Hypothalamus (tissue), 51 donors: ENCODE data around the gene KRT71.
A peak's percentile ranks its signal among the peaks of the same experiment; 100 is the strongest.

Source experiments
- DNase-seq, 51 donors: peaks; one replicate each; lab custom pipeline; 2025; lab: John Stamatoyannopoulos, UW

Gene KRT71

GRCh38 chr12:52577316-52577715, 24.4 kb upstream of the KRT71 start:
- DNase-seq, result no peak

GRCh38 chr12:52575948-52576347, 23.0 kb upstream of the KRT71 start:
- DNase-seq, result no peak

- no peak for DNase-seq
These were observed 22.3 kb upstream of the KRT71 start for GRCh38 chr12:52575256-52575655.

GRCh38 chr12:52573743-52574142, 20.8 kb upstream of the KRT71 start, which contains the start of gene KRT74:
TSS of gene KRT74 (minus strand) at chr12:52573843. CDS start at chr12:52573777, 66 bp downstream.
- DNase-seq, result no peak

- no peak for DNase-seq
These were observed 20.4 kb upstream of the KRT71 start for GRCh38 chr12:52573306-52573705.

- DNase-seq, result no peak
These were observed 17.6 kb upstream of the KRT71 start for GRCh38 chr12:52570511-52570910.

- peak in 18 of 51 donors; percentile 2 to 56 (median 8) for DNase-seq
These were observed 15.2 kb upstream of the KRT71 start for GRCh38 chr12:52568111-52568510.

- no peak for DNase-seq
These were observed 13.9 kb upstream of the KRT71 start for GRCh38 chr12:52566847-52567291.

- no peak for DNase-seq
These were observed 11.6 kb upstream of the KRT71 start for GRCh38 chr12:52564582-52564981.

- DNase-seq, result no peak
These were observed 9.0 kb upstream of the KRT71 start for GRCh38 chr12:52561880-52562449.

- DNase-seq, result no peak
These were observed 7.0 kb upstream of the KRT71 start for GRCh38 chr12:52559979-52560378.

GRCh38 chr12:52558781-52559445, 6.0 kb upstream of the KRT71 start:
- no peak for DNase-seq

GRCh38 chr12:52557476-52557875, 4.5 kb upstream of the KRT71 start:
- no peak for DNase-seq

GRCh38 chr12:52555577-52555976, 2.6 kb upstream of the KRT71 start:
- no peak for DNase-seq

- DNase-seq, result peak in 28 of 51 donors; percentile 4 to 71 (median 34)
These were observed 890 bp downstream of the KRT71 start for GRCh38 chr12:52552055-52552454.

- DNase-seq, result no peak
These were observed 1.6 kb downstream of the KRT71 start for GRCh38 chr12:52551216-52551865.

GRCh38 chr12:52546126-52546525, 6.8 kb downstream of the KRT71 start:
- DNase-seq, result no peak

- peak in 27 of 51 donors; percentile 4 to 62 (median 26) for DNase-seq
These were observed 8.7 kb downstream of the KRT71 start for GRCh38 chr12:52543985-52544883.

GRCh38 chr12:52542785-52543318, 10.1 kb downstream of the KRT71 start:
- no peak for DNase-seq

GRCh38 chr12:52542157-52542556, 10.8 kb downstream of the KRT71 start:
- DNase-seq, result no peak

- DNase-seq, result no peak
These were observed 11.2 kb downstream of the KRT71 start for GRCh38 chr12:52541709-52542108.
